ENCODE measurements around the gene ACOX3. TPM values are rescaled to one million over a fixed set of nuclear protein-coding genes. Genes with fewer than 3 reads are reported as not detected.

Gene ACOX3
- total RNA-seq, 1 donor from 2014 or later = 28.4 TPM

DNA sequence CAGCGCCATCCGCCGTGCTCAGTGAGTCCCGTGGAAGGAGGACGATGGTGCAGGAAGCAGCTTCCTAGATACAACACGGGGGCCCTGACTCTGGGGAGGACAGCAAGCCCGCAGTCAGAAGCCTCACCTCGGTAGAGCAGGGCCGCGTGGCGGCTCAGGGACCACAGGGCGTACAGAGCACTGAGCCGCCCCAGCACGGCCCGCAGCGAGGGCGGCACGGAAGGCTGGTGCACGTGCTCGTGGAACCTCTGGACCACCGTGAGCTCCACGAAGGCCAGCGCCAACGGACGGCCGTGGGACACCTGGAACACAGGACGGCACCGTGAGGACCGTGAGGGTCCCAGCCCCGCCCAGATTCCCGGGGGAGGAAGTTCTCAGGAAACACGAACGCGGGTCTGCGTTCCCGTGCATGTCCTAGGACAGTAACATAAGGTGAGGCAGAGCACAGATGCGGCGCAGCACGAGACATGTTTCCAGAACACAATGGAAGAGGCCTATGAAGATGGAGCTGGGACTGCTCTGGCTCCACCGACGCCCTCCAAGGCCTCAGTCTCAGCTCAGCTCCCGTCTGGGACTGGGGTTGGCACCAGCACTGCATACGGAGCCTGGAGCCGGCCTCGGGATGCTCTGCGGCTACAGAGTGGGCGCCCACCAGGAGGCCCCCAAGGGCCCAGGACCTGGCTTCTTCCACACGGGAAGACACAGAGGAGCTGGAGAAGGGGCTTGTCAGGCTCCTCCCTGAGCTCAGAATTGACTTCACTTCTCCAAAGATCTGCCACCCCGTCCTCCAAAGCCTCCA is 65.5 kb downstream of the ACOX3 start:
- intact Hi-C loops (cut with micrococcal nuclease) = no loop called here
- Mint-ChIP-seq H3K27ac (no peak overlapping the region), H3K27me3 (ENCODE audit: low read depth) (no peaks in the 10 kb centered on the region), H3K4me1 (ENCODE audit: low read depth) (no peaks in the 10 kb centered on the region), H3K36me3 (ENCODE audit: low read depth) (no peaks in the 10 kb centered on the region), H3K4me3 (ENCODE audit: low read depth) (no peak overlapping the region), H3K9me3 (no peaks in the 10 kb centered on the region)
- DNase-seq (ENCODE audit: low spot score) = no peak

DNA sequence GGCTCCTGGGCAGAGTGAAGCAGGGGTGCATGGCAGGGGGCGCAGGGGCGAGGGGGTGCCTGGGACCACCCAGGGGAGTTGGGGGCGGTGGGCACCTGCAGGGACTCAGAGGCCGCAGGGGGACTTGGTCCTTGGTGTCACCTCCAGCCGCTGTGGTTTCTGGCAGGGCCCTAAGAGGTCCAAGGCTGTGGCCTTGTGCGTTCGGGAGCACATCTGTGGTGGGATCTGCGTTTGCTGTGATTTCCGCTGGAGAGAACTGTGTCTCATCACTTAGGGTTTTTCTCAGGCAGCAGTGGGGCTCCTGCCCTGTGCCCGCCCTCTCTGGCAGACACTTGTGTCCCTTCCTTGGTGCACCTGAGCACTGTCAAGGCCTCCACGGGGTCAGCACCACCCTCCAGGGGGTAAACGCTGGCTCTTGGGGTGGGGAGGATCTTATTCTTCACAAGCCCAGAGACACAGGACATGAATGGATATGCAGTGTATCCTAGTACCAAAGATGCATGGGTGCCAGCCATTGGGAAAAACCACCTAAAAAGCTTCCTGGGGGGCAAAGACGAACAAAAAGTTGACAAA is 66.5 kb downstream of the ACOX3 start:
- H3K4me3 Mint-ChIP-seq (ENCODE audit: low read depth) = no peak overlapping the region
- DNase-seq (ENCODE audit: low spot score) = no peak
- H3K27me3 Mint-ChIP-seq (ENCODE audit: low read depth) = no peaks in the 10 kb centered on the region

GRCh38 chr4:8373270-8373972 is 67.1 kb downstream of the ACOX3 start:
- Mint-ChIP-seq H3K27ac (no peak overlapping the region), H3K4me3 (ENCODE audit: low read depth) (no peak overlapping the region), H3K27me3 (ENCODE audit: low read depth) (no peaks in the 10 kb centered on the region), H3K9me3 (no peaks in the 10 kb centered on the region), H3K4me1 (ENCODE audit: low read depth) (no peaks in the 10 kb centered on the region), H3K36me3 (ENCODE audit: low read depth) (no peaks in the 10 kb centered on the region)
- no peak for DNase-seq (ENCODE audit: low spot score)
- intact Hi-C loops (cut with micrococcal nuclease) = no loop called here

More for the DNA sequence above, 66.5 kb downstream of the ACOX3 start:
- Mint-ChIP-seq H3K36me3 (ENCODE audit: low read depth) (no peaks in the 10 kb centered on the region), H3K9me3 (no peaks in the 10 kb centered on the region), H3K4me1 (ENCODE audit: low read depth) (no peaks in the 10 kb centered on the region), H3K27ac (no peak overlapping the region)
- intact Hi-C loops (cut with micrococcal nuclease) = no loop called here

DNA sequence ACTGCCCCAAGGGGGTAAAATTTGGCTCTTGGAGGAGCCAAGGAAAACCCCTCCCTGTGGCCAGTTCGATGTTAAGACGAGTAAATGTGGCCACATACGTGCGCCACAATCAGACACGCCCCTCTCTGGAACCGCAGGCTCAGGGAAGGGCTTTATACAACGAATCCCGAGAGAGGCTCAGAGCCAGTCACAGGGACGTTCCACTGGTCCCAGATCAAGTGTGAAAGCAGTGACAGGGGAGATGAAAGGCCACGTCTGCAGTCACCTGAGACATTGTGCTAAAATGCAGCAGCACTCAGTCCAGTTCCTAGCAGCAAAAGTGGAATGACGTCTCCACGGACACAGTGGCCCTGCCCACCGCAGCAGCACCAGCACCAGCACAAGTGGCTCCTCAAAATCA is 68.0 kb downstream of the ACOX3 start:
- no peak overlapping the region for H3K4me3 Mint-ChIP-seq (ENCODE audit: low read depth)
- no peak for DNase-seq (ENCODE audit: low spot score)
- H3K27me3 Mint-ChIP-seq (ENCODE audit: low read depth) = no peaks in the 10 kb centered on the region
- H3K36me3 Mint-ChIP-seq (ENCODE audit: low read depth) = no peaks in the 10 kb centered on the region
- H3K27ac Mint-ChIP-seq = no peak overlapping the region
- H3K9me3 Mint-ChIP-seq = no peaks in the 10 kb centered on the region
- intact Hi-C loops (cut with micrococcal nuclease) = no loop called here
- H3K4me1 Mint-ChIP-seq (ENCODE audit: low read depth) = no peaks in the 10 kb centered on the region

DNA sequence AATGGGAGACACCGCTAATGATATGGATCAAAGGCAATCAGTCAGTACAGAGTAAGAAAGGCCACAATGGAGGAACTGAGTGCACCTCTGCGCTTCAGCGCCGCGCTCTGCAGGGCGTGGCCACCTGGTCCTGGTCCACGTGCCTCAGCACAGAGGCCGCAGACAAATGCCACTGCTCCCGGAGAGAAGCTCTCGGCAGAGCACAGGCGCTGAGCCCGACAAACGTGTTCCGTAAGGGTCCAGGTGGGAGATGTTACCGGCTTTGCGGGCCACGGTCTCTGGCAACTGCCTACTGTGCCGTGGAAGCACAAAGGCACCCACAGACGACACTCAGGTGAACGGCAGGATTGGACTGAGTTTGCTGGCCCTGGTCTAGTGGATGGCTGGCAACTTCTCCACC is 68.9 kb downstream of the ACOX3 start:
- no peak overlapping the region for H3K27ac Mint-ChIP-seq
- no peak for DNase-seq (ENCODE audit: low spot score)
- H3K27me3 Mint-ChIP-seq (ENCODE audit: low read depth) = no peaks in the 10 kb centered on the region
- no peaks in the 10 kb centered on the region for H3K4me1 Mint-ChIP-seq (ENCODE audit: low read depth)
- no peaks in the 10 kb centered on the region for H3K9me3 Mint-ChIP-seq
- H3K36me3 Mint-ChIP-seq (ENCODE audit: low read depth) = no peaks in the 10 kb centered on the region
- intact Hi-C loops (cut with micrococcal nuclease) = no loop called here
- H3K4me3 Mint-ChIP-seq (ENCODE audit: low read depth) = no peak overlapping the region

- Mint-ChIP-seq H3K27me3 (ENCODE audit: low read depth) (no peaks in the 10 kb centered on the region), H3K27ac (no peak overlapping the region), H3K36me3 (ENCODE audit: low read depth) (no peaks in the 10 kb centered on the region), H3K9me3 (no peaks in the 10 kb centered on the region), H3K4me1 (ENCODE audit: low read depth) (no peaks in the 10 kb centered on the region), H3K4me3 (ENCODE audit: low read depth) (no peak overlapping the region)
- intact Hi-C loops (cut with micrococcal nuclease) = no loop called here
- DNase-seq (ENCODE audit: low spot score) = no peak
Observed at GRCh38 chr4:8370835-8371595, 69.5 kb downstream of the ACOX3 start.

DNA sequence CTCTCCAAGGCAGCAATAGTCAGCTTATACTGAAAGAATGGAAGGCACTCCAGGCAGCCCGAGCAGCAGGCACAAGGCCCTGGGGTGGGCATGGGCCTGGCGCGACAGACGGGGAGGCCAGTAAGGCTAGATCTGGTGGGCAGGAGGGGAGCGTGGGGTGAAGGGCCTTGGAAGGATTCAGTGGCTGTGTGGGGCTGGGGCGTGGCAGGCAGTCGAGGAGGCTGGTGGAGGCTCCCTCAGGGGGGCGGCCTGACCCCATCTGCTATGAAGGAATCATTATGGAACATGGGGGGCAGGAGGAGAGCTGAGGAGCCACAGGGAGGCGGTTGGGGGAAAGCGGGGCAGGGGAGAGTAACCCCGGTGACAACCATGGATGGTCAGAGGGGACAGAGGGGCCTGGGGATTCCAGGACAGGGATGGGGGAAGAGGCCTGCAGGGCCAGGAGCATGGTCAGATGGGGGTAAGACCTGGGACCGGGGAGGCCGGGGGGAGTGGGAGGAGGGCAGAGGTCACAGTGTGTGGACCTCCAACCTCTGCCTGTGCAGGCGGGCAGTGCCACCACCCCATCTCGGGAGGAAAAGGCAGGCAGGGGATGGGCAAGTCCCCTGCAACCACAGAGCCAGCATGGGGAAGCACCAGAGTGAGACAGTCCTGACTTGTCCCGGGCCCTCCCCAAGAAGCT is 70.3 kb downstream of the ACOX3 start:
- Mint-ChIP-seq H3K9me3 (no peaks in the 10 kb centered on the region), H3K4me3 (ENCODE audit: low read depth) (no peak overlapping the region), H3K36me3 (ENCODE audit: low read depth) (no peaks in the 10 kb centered on the region), H3K27me3 (ENCODE audit: low read depth) (no peaks in the 10 kb centered on the region), H3K4me1 (ENCODE audit: low read depth) (no peaks in the 10 kb centered on the region), H3K27ac (no peak overlapping the region)
- DNase-seq (ENCODE audit: low spot score) = no peak
- intact Hi-C loops (cut with micrococcal nuclease) = no loop called here

DNA sequence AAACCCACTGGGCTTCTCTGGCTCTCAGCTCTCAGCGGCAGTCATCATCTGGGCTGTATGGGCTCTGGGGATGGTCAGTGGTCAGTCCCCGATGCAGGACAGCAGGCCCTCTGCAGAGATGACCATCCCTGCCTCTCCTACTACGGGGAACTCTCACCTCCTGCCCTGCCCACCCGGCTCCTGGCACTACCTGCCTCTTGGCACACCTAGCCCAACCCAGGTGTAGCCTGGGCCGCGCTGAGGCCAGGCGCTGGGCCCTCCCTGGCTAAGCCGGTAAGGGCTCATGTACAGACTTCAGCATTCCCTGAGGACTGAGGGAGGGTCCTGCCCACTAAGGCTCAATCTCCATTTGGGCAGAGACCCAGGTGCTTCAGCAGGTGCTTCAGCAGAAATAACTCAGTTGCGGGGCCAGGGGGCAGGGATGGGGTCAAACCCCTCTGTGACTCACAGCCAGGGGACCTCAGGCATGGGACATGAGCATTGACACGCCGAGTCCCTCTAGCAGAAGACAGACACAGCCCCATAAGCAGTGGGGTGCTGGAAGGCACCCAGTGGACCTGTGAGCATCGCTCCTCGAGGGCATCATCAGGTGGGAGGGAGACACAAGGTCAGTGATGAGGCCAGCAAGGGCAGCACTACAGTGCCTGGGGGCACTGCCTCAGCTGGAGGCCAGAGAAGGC is 71.0 kb downstream of the ACOX3 start:
- H3K4me1 Mint-ChIP-seq (ENCODE audit: low read depth) = no peaks in the 10 kb centered on the region
- H3K4me3 Mint-ChIP-seq (ENCODE audit: low read depth) = no peak overlapping the region
- no peaks in the 10 kb centered on the region for H3K27me3 Mint-ChIP-seq (ENCODE audit: low read depth)
- H3K9me3 Mint-ChIP-seq = no peaks in the 10 kb centered on the region
- H3K36me3 Mint-ChIP-seq (ENCODE audit: low read depth) = no peaks in the 10 kb centered on the region
- DNase-seq (ENCODE audit: low spot score) = no peak
- H3K27ac Mint-ChIP-seq = no peak overlapping the region
- intact Hi-C loops (cut with micrococcal nuclease) = no loop called here

DNA sequence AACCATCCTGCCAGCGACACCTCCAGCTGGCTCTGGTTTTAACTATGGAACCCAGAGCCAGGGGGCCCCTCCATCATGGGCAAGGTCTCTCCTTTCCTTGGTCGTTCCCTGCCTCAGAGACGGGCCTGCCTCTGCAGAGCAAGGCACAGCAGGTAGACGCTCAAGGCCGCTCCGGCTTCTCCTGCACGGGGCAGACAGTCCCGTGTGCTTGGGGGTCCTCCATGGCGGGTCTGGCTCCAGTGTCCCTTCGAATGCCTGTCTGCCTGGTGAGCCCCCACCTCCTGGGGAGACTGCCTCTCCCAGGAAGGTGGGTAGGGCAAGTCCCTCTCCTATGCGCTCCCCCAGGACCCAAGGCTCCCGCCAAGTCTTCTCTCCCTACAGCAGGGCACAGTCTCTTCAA is 71.5 kb downstream of the ACOX3 start:
- Mint-ChIP-seq H3K36me3 (ENCODE audit: low read depth) (no peaks in the 10 kb centered on the region), H3K27me3 (ENCODE audit: low read depth) (no peaks in the 10 kb centered on the region), H3K9me3 (no peaks in the 10 kb centered on the region), H3K4me1 (ENCODE audit: low read depth) (no peaks in the 10 kb centered on the region), H3K4me3 (ENCODE audit: low read depth) (no peak overlapping the region), H3K27ac (no peak overlapping the region)
- intact Hi-C loops (cut with micrococcal nuclease) = no loop called here
- no peak for DNase-seq (ENCODE audit: low spot score)

- no peak overlapping the region for H3K4me3 Mint-ChIP-seq (ENCODE audit: low read depth)
- H3K9me3 Mint-ChIP-seq = no peaks in the 10 kb centered on the region
- no peaks in the 10 kb centered on the region for H3K36me3 Mint-ChIP-seq (ENCODE audit: low read depth)
- no peaks in the 10 kb centered on the region for H3K27me3 Mint-ChIP-seq (ENCODE audit: low read depth)
- intact Hi-C loops (cut with micrococcal nuclease) = no loop called here
- DNase-seq (ENCODE audit: low spot score) = no peak
- no peak overlapping the region for H3K27ac Mint-ChIP-seq
- no peaks in the 10 kb centered on the region for H3K4me1 Mint-ChIP-seq (ENCODE audit: low read depth)
Observed at GRCh38 chr4:8368061-8368481, 72.5 kb downstream of the ACOX3 start.

DNA sequence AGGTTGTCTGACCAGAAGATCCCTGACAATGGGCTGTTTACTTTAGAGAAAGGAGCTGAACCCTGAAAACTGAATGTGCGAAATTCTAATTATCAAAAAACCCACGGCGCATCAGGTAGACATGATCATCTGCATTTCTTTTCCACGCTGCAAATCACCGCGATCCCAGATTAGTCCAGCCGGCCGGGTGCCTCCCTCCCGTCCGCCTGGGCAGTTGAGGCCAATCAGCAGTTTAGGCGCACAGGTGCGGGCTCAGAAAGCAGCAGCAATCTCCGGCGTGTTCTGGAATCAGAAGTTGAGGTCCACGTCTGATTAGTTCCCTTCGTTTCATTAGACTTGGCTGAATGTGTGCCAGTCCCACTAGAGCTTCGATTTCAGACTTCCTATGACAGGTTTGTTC is 73.9 kb downstream of the ACOX3 start:
- Mint-ChIP-seq H3K4me3 (ENCODE audit: low read depth) (no peak overlapping the region), H3K4me1 (ENCODE audit: low read depth) (no peaks in the 10 kb centered on the region), H3K27ac (no peak overlapping the region), H3K27me3 (ENCODE audit: low read depth) (no peaks in the 10 kb centered on the region), H3K36me3 (ENCODE audit: low read depth) (no peaks in the 10 kb centered on the region), H3K9me3 (no peaks in the 10 kb centered on the region)
- intact Hi-C loops (cut with micrococcal nuclease) = no loop called here
- no peak for DNase-seq (ENCODE audit: low spot score)

DNA sequence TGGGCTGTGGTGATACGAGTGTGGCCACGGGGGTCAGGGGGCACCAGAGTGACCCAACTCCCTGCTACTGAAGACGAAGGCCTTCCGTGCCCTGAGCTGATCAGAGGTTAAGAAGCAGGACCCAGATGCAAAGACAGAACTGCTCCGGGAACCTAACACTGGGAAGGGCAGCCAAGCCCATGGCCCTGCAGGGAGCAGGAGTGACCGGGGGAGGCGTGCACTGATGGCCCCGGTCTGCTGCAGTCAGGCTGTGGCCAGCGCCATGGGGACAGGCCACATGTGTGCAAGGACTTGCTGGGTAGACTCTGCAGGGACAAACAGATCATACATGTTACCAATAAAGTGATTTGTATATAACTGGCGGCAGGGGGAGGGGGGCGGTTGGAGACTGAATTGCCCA is 74.6 kb downstream of the ACOX3 start:
- H3K4me1 Mint-ChIP-seq (ENCODE audit: low read depth) = no peaks in the 10 kb centered on the region
- H3K4me3 Mint-ChIP-seq (ENCODE audit: low read depth) = no peak overlapping the region
- no peaks in the 10 kb centered on the region for H3K27me3 Mint-ChIP-seq (ENCODE audit: low read depth)
- no peak overlapping the region for H3K27ac Mint-ChIP-seq
- intact Hi-C loops (cut with micrococcal nuclease) = no loop called here
- no peaks in the 10 kb centered on the region for H3K36me3 Mint-ChIP-seq (ENCODE audit: low read depth)
- DNase-seq (ENCODE audit: low spot score) = no peak
- no peaks in the 10 kb centered on the region for H3K9me3 Mint-ChIP-seq

Measured in activated T-helper 2 cell treated with anti-CD3 and anti-CD28 coated beads, Interferon-gamma antibody, Interleukin-2, Interleukin-4, amounts not matched to agents 10 μg/mL and 5 μg/mL and 100 μg/mL, durations not matched to agents 14 hours and 24 hours and 36 hours (primary cell).